Measurements from ENCODE around the gene FKBP1B. TPM values are rescaled to one million over a fixed set of nuclear protein-coding genes. Genes with fewer than 3 reads are reported as not detected.

The FKBP1B gene
- polyA plus RNA-seq (2013), result 22.2 and 23.6 TPM in 2 replicates

- H2AK5ac ChIP-seq (ENCODE audit: low read length), result no peak within 1 kb of the TSS
- peak within 1 kb of the TSS; percentile 78 for H3K4me3 ChIP-seq (ENCODE audit: low read depth, low read length)
- peaks cover 3 to 4% of the 10 kb centered on the region in 2 experiments for H3K4me1 ChIP-seq (ENCODE audit: control insufficient read depth in 1 of 2, insufficient read depth in 2 of 2, low read length in 2 of 2)
- no peak within 1 kb of the TSS for H2BK5ac ChIP-seq (ENCODE audit: low read depth, low read length, poor library complexity)
- no peak within 1 kb of the TSS for H3K27ac ChIP-seq (ENCODE audit: low read depth, low read length)
- H4K12ac ChIP-seq (ENCODE audit: low read depth, low read length), result peak within 1 kb of the TSS; percentile 80
- H3K18ac ChIP-seq (ENCODE audit: low read length), result peak within 1 kb of the TSS; percentile 50
- no CpG with 5 or more reads among the region's 52 CpGs for WGBS (ENCODE audit: extremely low coverage, insufficient coverage, insufficient read length)
- H2BK120ac ChIP-seq (ENCODE audit: insufficient read depth, low read length, poor library complexity), result no peak within 1 kb of the TSS
- peak within 1 kb of the TSS; percentile 69 for H3K14ac ChIP-seq (ENCODE audit: low read length)
- peak; percentile 17 to 62 for DNase-seq
- no peaks in the 10 kb centered on the region for H3K36me3 ChIP-seq (ENCODE audit: control insufficient read depth in 1 of 2, insufficient read depth in 2 of 2, low read length in 2 of 2)
- H3K79me2 ChIP-seq (ENCODE audit: control insufficient read depth, insufficient read depth, low read length, poor library complexity), result peaks cover 5% of the 10 kb centered on the region
- peak within 1 kb of the TSS; percentile 32 for H4K91ac ChIP-seq (ENCODE audit: low read depth, low read length)
- peaks cover 6% of the 10 kb centered on the region for H3K79me1 ChIP-seq (ENCODE audit: low read length)
- H3K27me3 ChIP-seq (ENCODE audit: insufficient read depth, low read length), result no peaks in the 10 kb centered on the region
- peak within 1 kb of the TSS; percentile 81 for H3K4me2 ChIP-seq (ENCODE audit: low read length)
- H3K9me3 ChIP-seq (ENCODE audit: insufficient read depth, low read depth, low read length), result peaks cover 3% of the 10 kb centered on the region
- H3K4ac ChIP-seq (ENCODE audit: low read depth, low read length), result peak within 1 kb of the TSS; percentile 16
- H3K23ac ChIP-seq (ENCODE audit: low read length), result no peak within 1 kb of the TSS
- no peak within 1 kb of the TSS for H2BK12ac ChIP-seq (ENCODE audit: low read length)
- peak within 1 kb of the TSS; percentile 71 for H4K8ac ChIP-seq (ENCODE audit: low read depth, low read length)
- peak within 1 kb of the TSS; percentile 94 for H2AFZ ChIP-seq (ENCODE audit: insufficient read depth, low read length, poor library complexity)
- H3K9ac ChIP-seq (ENCODE audit: low read length), result peak within 1 kb of the TSS; percentile 10
These were observed at the start of gene FKBP1B for GRCh38 chr2:24049485-24050021. Gene FKBP1B, plus strand, starts transcription at chr2:24049741. Its CDS starts 109 bp downstream, at chr2:24049850.

- H2AFZ ChIP-seq (ENCODE audit: insufficient read depth, low read length, poor library complexity), result no peak overlapping the region
- no peak overlapping the region for H4K8ac ChIP-seq (ENCODE audit: low read depth, low read length)
- H3K9ac ChIP-seq (ENCODE audit: low read length), result no peak overlapping the region
- H2BK5ac ChIP-seq (ENCODE audit: low read depth, low read length, poor library complexity), result no peak overlapping the region
- H3K79me2 ChIP-seq (ENCODE audit: control insufficient read depth, insufficient read depth, low read length, poor library complexity), result no peaks in the 10 kb centered on the region
- H3K36me3 ChIP-seq (ENCODE audit: control insufficient read depth in 1 of 2, insufficient read depth in 2 of 2, low read length in 2 of 2), result no peaks in the 10 kb centered on the region
- H3K9me3 ChIP-seq (ENCODE audit: insufficient read depth, low read depth, low read length), result peaks cover 2% of the 10 kb centered on the region
- H3K27ac ChIP-seq (ENCODE audit: low read depth, low read length), result no peak overlapping the region
- no peak overlapping the region for H3K4me2 ChIP-seq (ENCODE audit: low read length)
- H3K27me3 ChIP-seq (ENCODE audit: insufficient read depth, low read length), result peaks cover 15% of the 10 kb centered on the region
- no peaks in the 10 kb centered on the region for H3K79me1 ChIP-seq (ENCODE audit: low read length)
- H2AK5ac ChIP-seq (ENCODE audit: low read length), result no peak overlapping the region
- H3K18ac ChIP-seq (ENCODE audit: low read length), result no peak overlapping the region
- H4K91ac ChIP-seq (ENCODE audit: low read depth, low read length), result no peak overlapping the region
- H3K4me1 ChIP-seq (ENCODE audit: control insufficient read depth in 1 of 2, insufficient read depth in 2 of 2, low read length in 2 of 2), result peaks cover 9 to 11% of the 10 kb centered on the region in 2 experiments
- H3K14ac ChIP-seq (ENCODE audit: low read length), result no peak overlapping the region
- no peak overlapping the region for H2BK120ac ChIP-seq (ENCODE audit: insufficient read depth, low read length, poor library complexity)
- no peak for DNase-seq
- no peak overlapping the region for H2BK12ac ChIP-seq (ENCODE audit: low read length)
- H3K23ac ChIP-seq (ENCODE audit: low read length), result no peak overlapping the region
- no peak overlapping the region for H4K12ac ChIP-seq (ENCODE audit: low read depth, low read length)
- H3K4me3 ChIP-seq (ENCODE audit: low read depth, low read length), result no peak overlapping the region
- no peak overlapping the region for H3K4ac ChIP-seq (ENCODE audit: low read depth, low read length)
These were observed 41.8 kb upstream of the FKBP1B start for GRCh38 chr2:24007693-24008092.

DNA sequence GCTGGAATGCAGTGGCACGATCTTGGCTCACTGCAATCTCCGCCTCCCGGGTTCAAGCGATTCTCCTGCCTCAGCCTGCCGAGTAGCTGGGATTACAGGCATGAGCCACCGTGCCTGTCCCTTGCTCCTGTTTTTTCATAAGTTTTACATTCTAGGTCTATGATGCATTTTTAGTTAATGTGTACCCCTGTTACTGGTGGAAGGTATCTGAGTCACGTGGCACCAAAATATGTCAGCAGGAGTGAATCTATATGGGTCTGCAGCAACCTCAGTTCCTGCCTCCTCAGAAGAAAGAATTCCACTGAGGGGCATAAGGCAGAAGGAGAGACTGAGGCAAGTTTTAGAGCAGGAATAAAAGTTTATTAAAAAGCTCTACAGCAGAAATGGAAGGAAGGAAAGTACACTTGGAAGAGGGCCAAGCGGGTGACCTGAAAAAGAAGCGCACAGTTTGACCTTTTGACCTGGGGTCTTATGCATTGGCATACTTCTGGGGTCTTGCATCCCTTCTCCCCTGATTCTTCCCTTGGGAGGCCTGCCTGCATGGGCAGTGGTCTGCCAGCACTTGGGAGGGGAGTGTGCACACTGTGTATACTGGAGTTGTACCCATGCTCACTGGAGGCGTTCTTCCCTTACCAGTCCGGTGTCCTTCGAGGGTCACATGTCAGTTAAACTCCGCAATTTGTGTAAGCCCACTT lies 40.7 kb upstream of the FKBP1B start:
- H2BK5ac ChIP-seq (ENCODE audit: low read depth, low read length, poor library complexity), result no peak overlapping the region

GRCh38 chr2:24009367-24009679 lies 40.2 kb upstream of the FKBP1B start:
- Histone ChIP-seq H4K12ac (ENCODE audit: low read depth, low read length) (no peak overlapping the region), H3K18ac (ENCODE audit: low read length) (no peak overlapping the region), H3K27ac (ENCODE audit: low read depth, low read length) (no peak overlapping the region), H4K8ac (ENCODE audit: low read depth, low read length) (no peak overlapping the region), H2AFZ (ENCODE audit: insufficient read depth, low read length, poor library complexity) (no peak overlapping the region), H3K23ac (ENCODE audit: low read length) (no peak overlapping the region), H3K4me1 (ENCODE audit: control insufficient read depth in 1 of 2, insufficient read depth in 2 of 2, low read length in 2 of 2) (peaks cover 9 to 18% of the 10 kb centered on the region in 2 experiments), H3K4me3 (ENCODE audit: low read depth, low read length) (no peak overlapping the region), H3K9ac (ENCODE audit: low read length) (no peak overlapping the region), H3K4me2 (ENCODE audit: low read length) (peak overlapping the region; percentile 83), H2AK5ac (ENCODE audit: low read length) (no peak overlapping the region), H3K27me3 (ENCODE audit: insufficient read depth, low read length) (peaks cover 15% of the 10 kb centered on the region), H2BK5ac (ENCODE audit: low read depth, low read length, poor library complexity) (no peak overlapping the region), H3K4ac (ENCODE audit: low read depth, low read length) (no peak overlapping the region), H3K36me3 (ENCODE audit: control insufficient read depth in 1 of 2, insufficient read depth in 2 of 2, low read length in 2 of 2) (no peaks in the 10 kb centered on the region), H3K9me3 (ENCODE audit: insufficient read depth, low read depth, low read length) (peaks cover 2% of the 10 kb centered on the region), H2BK120ac (ENCODE audit: insufficient read depth, low read length, poor library complexity) (no peak overlapping the region), H3K79me1 (ENCODE audit: low read length) (no peaks in the 10 kb centered on the region), H3K14ac (ENCODE audit: low read length) (no peak overlapping the region), H4K91ac (ENCODE audit: low read depth, low read length) (no peak overlapping the region), H2BK12ac (ENCODE audit: low read length) (no peak overlapping the region), H3K79me2 (ENCODE audit: control insufficient read depth, insufficient read depth, low read length, poor library complexity) (no peaks in the 10 kb centered on the region)
- no CpG with 5 or more reads among the region's 9 CpGs for WGBS (ENCODE audit: extremely low coverage, insufficient coverage, insufficient read length)
- no peak for DNase-seq

More for the DNA sequence above, 40.7 kb upstream of the FKBP1B start:
- H3K9ac ChIP-seq (ENCODE audit: low read length), result no peak overlapping the region
- H2AFZ ChIP-seq (ENCODE audit: insufficient read depth, low read length, poor library complexity), result no peak overlapping the region
- H4K91ac ChIP-seq (ENCODE audit: low read depth, low read length), result no peak overlapping the region
- no peak overlapping the region for H4K12ac ChIP-seq (ENCODE audit: low read depth, low read length)
- no peak overlapping the region for H4K8ac ChIP-seq (ENCODE audit: low read depth, low read length)
- no peaks in the 10 kb centered on the region for H3K36me3 ChIP-seq (ENCODE audit: control insufficient read depth in 1 of 2, insufficient read depth in 2 of 2, low read length in 2 of 2)
- no peak overlapping the region for H3K27ac ChIP-seq (ENCODE audit: low read depth, low read length)
- no peak overlapping the region for H3K4me2 ChIP-seq (ENCODE audit: low read length)
- no peak overlapping the region for H3K14ac ChIP-seq (ENCODE audit: low read length)
- H3K79me2 ChIP-seq (ENCODE audit: control insufficient read depth, insufficient read depth, low read length, poor library complexity), result no peaks in the 10 kb centered on the region
- H2AK5ac ChIP-seq (ENCODE audit: low read length), result no peak overlapping the region
- peaks cover 9 to 18% of the 10 kb centered on the region in 2 experiments for H3K4me1 ChIP-seq (ENCODE audit: control insufficient read depth in 1 of 2, insufficient read depth in 2 of 2, low read length in 2 of 2)
- H3K18ac ChIP-seq (ENCODE audit: low read length), result no peak overlapping the region
- no peaks in the 10 kb centered on the region for H3K79me1 ChIP-seq (ENCODE audit: low read length)
- H2BK120ac ChIP-seq (ENCODE audit: insufficient read depth, low read length, poor library complexity), result no peak overlapping the region
- no peak overlapping the region for H3K4ac ChIP-seq (ENCODE audit: low read depth, low read length)
- H2BK12ac ChIP-seq (ENCODE audit: low read length), result no peak overlapping the region
- WGBS (ENCODE audit: extremely low coverage, insufficient coverage, insufficient read length), result no CpG with 5 or more reads among the region's 13 CpGs
- DNase-seq, result peak in 1 of 2 donors; percentile 27
- H3K9me3 ChIP-seq (ENCODE audit: insufficient read depth, low read depth, low read length), result peaks cover 2% of the 10 kb centered on the region
- H3K27me3 ChIP-seq (ENCODE audit: insufficient read depth, low read length), result peaks cover 15% of the 10 kb centered on the region
- no peak overlapping the region for H3K23ac ChIP-seq (ENCODE audit: low read length)
- no peak overlapping the region for H3K4me3 ChIP-seq (ENCODE audit: low read depth, low read length)
